Endothelial cell of umbilical vein (primary cell): ENCODE measurements around the gene ZNF75A. TPM values are rescaled to one million over a fixed set of nuclear protein-coding genes. Genes with fewer than 3 reads are reported as not detected.
A peak's percentile ranks its signal among the peaks of the same experiment; 100 is the strongest.

Experiments
- BruUV-seq: library from RNA; stranded (reverse); fragments of 400-500 nt; replicated peaks from 2 replicates; lab custom pipeline; 2021; lab: Mats Ljungman, UMichigan
- CTCF ChIA-PET: fragments of 300-600, 350-600 bp; sonication (Branson Sonifier 250); formaldehyde crosslinking; loops from one replicate; lab custom pipeline; 2021; ENCODE audit warnings: antibody characterized with exemption, inconsistent platforms; lab: Charles Lee
- POLR2A ChIA-PET: fragments of 300-600, 350-600 bp; sonication (Branson Sonifier 250); formaldehyde crosslinking; loops from one replicate; lab custom pipeline; 2021; ENCODE audit warnings: antibody characterized with exemption, inconsistent platforms; lab: Charles Lee
- DNase-seq: peaks from one replicate; pipeline ENCODE4 v3.0.0-alpha.2; 2011; ENCODE audit warnings: low read depth, low spot score
- FAIRE-seq: peaks from 2 replicates; lab custom pipeline; 2011; peaks lifted over from hg19 to GRCh38; lab: Jason Lieb, UNC
- H2AFZ ChIP-seq: 2 replicates; pipeline ENCODE4 v1.6.0; 2012; ENCODE audit warnings: low read depth, low read length, control low read depth, inconsistent platforms
- H3K27ac ChIP-seq: 2 replicates; pipeline ENCODE4 v1.5.1; 2011; ENCODE audit warnings: low read depth, mild to moderate bottlenecking, control low read depth, low read length, moderate library complexity; ENCODE audit not compliant: insufficient read depth
- H3K27me3 ChIP-seq, 2 experiments: 2 replicates each; pipeline versions ENCODE4 v1.6.0 to v1.6.1; 2011; ENCODE audit warnings: low read length in 2 of 2, mixed read lengths in 1 of 2; ENCODE audit not compliant: control insufficient read depth in 2 of 2, insufficient read depth in 2 of 2
- H3K36me3 ChIP-seq, 2 experiments: 2 replicates in 1 of 2; 3 replicates in 1 of 2; pipeline ENCODE4 v1.5.1; 2011; ENCODE audit warnings: low read length in 2 of 2, mild to moderate bottlenecking in 1 of 2, moderate library complexity in 1 of 2; ENCODE audit not compliant: control insufficient read depth in 2 of 2, insufficient read depth in 2 of 2; ENCODE audit errors: extremely low read depth in 1 of 2
- H3K4me1 ChIP-seq: 3 replicates; pipeline ENCODE4 v1.5.1; 2011; ENCODE audit warnings: mild to moderate bottlenecking, low read length; ENCODE audit not compliant: control insufficient read depth, insufficient read depth; ENCODE audit errors: extremely low read depth
- H3K4me2 ChIP-seq: 2 replicates; pipeline ENCODE4 v1.6.1; 2011; ENCODE audit warnings: low read length, control low read depth, mixed read lengths; ENCODE audit not compliant: insufficient read depth
- H3K4me3 ChIP-seq, 3 experiments: fragments of 200-600 bp in 1 of 3; sonication (generic), shearing (Covaris generic) in 1 of 3; replicated peaks in 1 of 3; 2 replicates each; pipeline ENCODE4 v1.5.1; 2011 to 2016; ENCODE audit warnings: control low read depth in 3 of 3, low read length in 3 of 3, mild to moderate bottlenecking in 2 of 3, inconsistent platforms in 1 of 3, low read depth in 1 of 3, moderate library complexity in 1 of 3; ENCODE audit not compliant: insufficient read depth in 1 of 3
- H3K79me2 ChIP-seq: 2 replicates; pipeline ENCODE4 v1.6.0; 2012; ENCODE audit warnings: low read length, inconsistent platforms; ENCODE audit not compliant: control insufficient read depth, insufficient read depth
- H3K9ac ChIP-seq: replicated peaks from 2 replicates; pipeline ENCODE3; 2011; ENCODE audit warnings: low read length, control low read depth; ENCODE audit not compliant: insufficient read depth; ENCODE audit errors: extremely low read depth
- H3K9me1 ChIP-seq: replicated peaks from 3 replicates; pipeline ENCODE4 v1.6.0; 2011; ENCODE audit warnings: mild to moderate bottlenecking, low read length; ENCODE audit not compliant: control insufficient read depth, insufficient read depth; ENCODE audit errors: extremely low read depth
- H3K9me3 ChIP-seq: replicated peaks from 2 replicates; pipeline ENCODE4 v1.5.1; 2012; ENCODE audit warnings: low read length, inconsistent platforms; ENCODE audit not compliant: control insufficient read depth, insufficient read depth
- H4K20me1 ChIP-seq: replicated peaks from 2 replicates; pipeline ENCODE3; 2011; ENCODE audit warnings: mild to moderate bottlenecking, low read length; ENCODE audit not compliant: control insufficient read depth, insufficient read depth; ENCODE audit errors: extremely low read depth
- CTCF ChIP-seq, 2 donors: IDR thresholded peaks; 1 replicate in 1 of 2; 2 replicates in 1 of 2; pipeline ENCODE4 v1.5.1; 2011; ENCODE audit warnings: low read length in 2 of 2, mild to moderate bottlenecking in 2 of 2, moderate library complexity in 2 of 2, control low read depth in 1 of 2, inconsistent platforms in 1 of 2, low read depth in 1 of 2; ENCODE audit not compliant: insufficient read depth in 1 of 2; ENCODE audit errors: extremely low read depth in 1 of 2
- EZH2 ChIP-seq: IDR thresholded peaks from 2 replicates; pipeline ENCODE4 v1.6.1; 2012; ENCODE audit warnings: borderline replicate concordance, low read depth, mild to moderate bottlenecking, moderate library complexity, low read length, inconsistent platforms; ENCODE audit not compliant: severe bottlenecking
- GATA2 ChIP-seq: IDR thresholded peaks from 2 replicates; pipeline ENCODE4 v1.7.0; 2011; ENCODE audit warnings: low read depth, mild to moderate bottlenecking, moderate library complexity, mixed read lengths, low read length; ENCODE audit not compliant: insufficient read length, insufficient read depth
- JUN ChIP-seq: IDR thresholded peaks from 2 replicates; pipeline ENCODE4 v1.6.1; 2011; ENCODE audit warnings: borderline replicate concordance, low read depth; ENCODE audit not compliant: insufficient read length, insufficient read depth
- MAX ChIP-seq: IDR thresholded peaks from 2 replicates; pipeline ENCODE4 v1.6.1; 2011; ENCODE audit not compliant: insufficient read depth, insufficient read length
- POLR2A ChIP-seq: IDR thresholded peaks from 2 replicates; pipeline ENCODE4 v1.6.1; 2012; ENCODE audit warnings: low read depth, mild to moderate bottlenecking, control low read depth, low read length
- POLR2AphosphoS5 ChIP-seq: IDR thresholded peaks from 2 replicates; pipeline ENCODE4 v1.6.1; 2012; ENCODE audit warnings: low read depth, mild to moderate bottlenecking, control low read depth, low read length, moderate library complexity; ENCODE audit not compliant: insufficient read depth
- dilution Hi-C: fragments of 300-500 bp; cut with MboI; formaldehyde crosslinking; loops from one replicate; pipeline ENCODE4 v1.15.0; 2019; ENCODE audit warnings: low sequenced_read_pairs; ENCODE audit not compliant: extremely low pct_ligation_motif_present
- intact Hi-C: fragments of 100-400 bp; cut with micrococcal nuclease; formaldehyde crosslinking; loops from one replicate; pipeline ENCODE4 v1.10.0; 2022
- polyA plus RNA-seq, 4 experiments: library from polyadenylated mRNA; depleted of rRNA in 3 of 4; stranded (reverse) in 3 of 4; unstranded in 1 of 4; fragments of >200 nt; gene quantifications; 2 replicates each; pipeline versions ENCODE4 v1.2.1 to v1.2.3, GENCODE V29; 2011 to 2012; ENCODE audit warnings: missing spikeins in 1 of 4
- total RNA-seq: library from RNA; stranded (reverse); gene quantifications from 2 replicates; pipeline ENCODE4 v1.2.3, GENCODE V29; 2021

Gene ZNF75A
- total and polyA plus RNA-seq, 2 donors (not counting 3 experiments of a cell fraction or from before 2014, with no cell fraction given), result 8.3 to 28.4 TPM

GRCh38 chr16:3364774-3365427 lies 59.6 kb downstream of the ZNF75A start:
- ChIA-PET CTCF (interaction anchor here (1.0 to 1.6 kb wide), 3 partner anchors 35 to 98 kb away, joined by 3 to 5 read pairs (median 3); no protein-coding TSS in a partner anchor), POLR2A (interaction anchor here (0.8 to 0.9 kb wide), 2 partner anchors 36 to 79 kb away, joined by 3 to 5 read pairs; partner anchors contain the start of genes ZNF174 and ZSCAN32)
- H3K9me1 ChIP-seq, result no peaks in the 10 kb centered on the region
- FAIRE-seq (peak; percentile 97), DNase-seq (peak; percentile 95)
- peak overlapping the region; percentile 72 for H3K9ac ChIP-seq
- dilution Hi-C loops (no loop called here), intact Hi-C loops (loop anchor here (2.0 to 5.0 kb wide), 2 partner anchors 37 to 136 kb away; partner anchors contain the start of genes CLUAP1, ZNF174 and ZSCAN32)
- no peaks in the 10 kb centered on the region for H4K20me1 ChIP-seq
- peak overlapping the region; percentile 66 for H2AFZ ChIP-seq
- peak overlapping the region; percentile 88 for H3K4me2 ChIP-seq
- no peaks in the 10 kb centered on the region for H3K36me3 ChIP-seq
- peak overlapping the region; percentile 71 for H3K27ac ChIP-seq
- peak; percentile 33 for TF ChIP-seq MAX
- TF ChIP-seq CTCF (IDR thresholded peaks at IDR 0.05; ENCODE audit: extremely low read depth in 1 of 2, insufficient read depth in 1 of 2, low read depth in 1 of 2, low read length in 2 of 2), result no peak
- no peak for TF ChIP-seq JUN
- no peak for TF ChIP-seq GATA2
- TF ChIP-seq POLR2A, result peak; percentile 47
- TF ChIP-seq POLR2AphosphoS5, result no peak
- no peak for TF ChIP-seq EZH2
- BruUV-seq, result no TSS peak
- peak overlapping the region; percentile 25 to 68 (median 57) for H3K4me3 ChIP-seq
- H3K4me1 ChIP-seq, result peaks cover 2% of the 10 kb centered on the region
- H3K9me3 ChIP-seq, result no peaks in the 10 kb centered on the region
- H3K79me2 ChIP-seq, result no peaks in the 10 kb centered on the region
- H3K27me3 ChIP-seq, result no peaks in the 10 kb centered on the region

Other genes starting within 250 kb of the ZNF75A start
- 55.7 and 127 TPM in 2 replicates for gene IL32, start 239.9 kb upstream of the ZNF75A start, total RNA-seq
- gene IL32, start 239.9 kb upstream of the ZNF75A start, polyA plus RNA-seq, result 336 and 493 TPM in 2 replicates
- gene ZSCAN10, start 206.2 kb upstream of the ZNF75A start, total RNA-seq, result not detected in 2 replicates
- 0.08 TPM in 1 of 2 replicates, not detected in the other for gene ZSCAN10, start 206.2 kb upstream of the ZNF75A start, polyA plus RNA-seq
- 15.5 and 18.5 TPM in 2 replicates for gene ZNF205, start 192.9 kb upstream of the ZNF75A start, total RNA-seq
- gene ZNF205, start 192.9 kb upstream of the ZNF75A start, polyA plus RNA-seq, result 19.0 and 30.1 TPM in 2 replicates
- gene ZNF213, start 170.5 kb upstream of the ZNF75A start, total RNA-seq, result 8.0 and 9.8 TPM in 2 replicates
- 1.8 and 2.0 TPM in 2 replicates for gene ZNF213, start 170.5 kb upstream of the ZNF75A start, polyA plus RNA-seq
- gene OR1F1, start 117.3 kb upstream of the ZNF75A start, total RNA-seq, result not detected in 2 replicates
- 0.17 and 0.25 TPM in 2 replicates for gene OR1F1, start 117.3 kb upstream of the ZNF75A start, polyA plus RNA-seq
- gene ZNF200, start 70.3 kb upstream of the ZNF75A start, total RNA-seq, result 9.1 and 10.0 TPM in 2 replicates
- 2.8 and 3.4 TPM in 2 replicates for gene ZNF200, start 70.3 kb upstream of the ZNF75A start, polyA plus RNA-seq
- gene MEFV, start 48.9 kb upstream of the ZNF75A start, total RNA-seq, result not detected in 2 replicates
- gene MEFV, start 48.9 kb upstream of the ZNF75A start, polyA plus RNA-seq, result not detected in 2 replicates
- gene ZNF263, start 22.0 kb upstream of the ZNF75A start, total RNA-seq, result 20.8 and 22.7 TPM in 2 replicates
- 10.9 TPM in 2 replicates for gene ZNF263, start 22.0 kb upstream of the ZNF75A start, polyA plus RNA-seq
- 3.3 and 3.5 TPM in 2 replicates for gene TIGD7, start 67 bp upstream of the ZNF75A start, total RNA-seq
- gene TIGD7, start 67 bp upstream of the ZNF75A start, polyA plus RNA-seq, result 1.1 TPM in 2 replicates
- gene OR2C1, start 50.4 kb downstream of the ZNF75A start, total RNA-seq, result not detected in 2 replicates
- gene OR2C1, start 50.4 kb downstream of the ZNF75A start, polyA plus RNA-seq, result not detected in 2 replicates
- 10.9 and 13.1 TPM in 2 replicates for gene ZSCAN32, start 95.5 kb downstream of the ZNF75A start, total RNA-seq
- 8.0 and 9.2 TPM in 2 replicates for gene ZSCAN32, start 95.5 kb downstream of the ZNF75A start, polyA plus RNA-seq
- gene ZNF174, start 95.7 kb downstream of the ZNF75A start, total RNA-seq, result 7.4 and 9.1 TPM in 2 replicates
- gene ZNF174, start 95.7 kb downstream of the ZNF75A start, polyA plus RNA-seq, result 7.1 and 7.5 TPM in 2 replicates
- gene ZNF597, start 138.0 kb downstream of the ZNF75A start, total RNA-seq, result 1.4 and 1.9 TPM in 2 replicates
- 0.72 and 0.75 TPM in 2 replicates for gene ZNF597, start 138.0 kb downstream of the ZNF75A start, polyA plus RNA-seq
- gene NAA60, start 138.2 kb downstream of the ZNF75A start, total RNA-seq, result 42.9 and 45.7 TPM in 2 replicates
- gene NAA60, start 138.2 kb downstream of the ZNF75A start, polyA plus RNA-seq, result 22.1 and 24.0 TPM in 2 replicates
- not detected in 2 replicates for gene C16orf90, start 190.0 kb downstream of the ZNF75A start, total RNA-seq
- gene C16orf90, start 190.0 kb downstream of the ZNF75A start, polyA plus RNA-seq, result not detected in 2 replicates
- gene CLUAP1, start 195.5 kb downstream of the ZNF75A start, total RNA-seq, result 16.5 and 17.2 TPM in 2 replicates
- 3.5 and 5.8 TPM in 2 replicates for gene CLUAP1, start 195.5 kb downstream of the ZNF75A start, polyA plus RNA-seq